Measurements from ENCODE around the gene LYPD4. TPM values are rescaled to one million over a fixed set of nuclear protein-coding genes. Genes with fewer than 3 reads are reported as not detected.
"Not testable (repeated sequence)": the region's sequence is repeated elsewhere in the genome, so short reads cannot be mapped to it uniquely, and the experiment has no call there.

The LYPD4 gene
- total RNA-seq, 1 experiment from 2014 or later: not detected

DNA sequence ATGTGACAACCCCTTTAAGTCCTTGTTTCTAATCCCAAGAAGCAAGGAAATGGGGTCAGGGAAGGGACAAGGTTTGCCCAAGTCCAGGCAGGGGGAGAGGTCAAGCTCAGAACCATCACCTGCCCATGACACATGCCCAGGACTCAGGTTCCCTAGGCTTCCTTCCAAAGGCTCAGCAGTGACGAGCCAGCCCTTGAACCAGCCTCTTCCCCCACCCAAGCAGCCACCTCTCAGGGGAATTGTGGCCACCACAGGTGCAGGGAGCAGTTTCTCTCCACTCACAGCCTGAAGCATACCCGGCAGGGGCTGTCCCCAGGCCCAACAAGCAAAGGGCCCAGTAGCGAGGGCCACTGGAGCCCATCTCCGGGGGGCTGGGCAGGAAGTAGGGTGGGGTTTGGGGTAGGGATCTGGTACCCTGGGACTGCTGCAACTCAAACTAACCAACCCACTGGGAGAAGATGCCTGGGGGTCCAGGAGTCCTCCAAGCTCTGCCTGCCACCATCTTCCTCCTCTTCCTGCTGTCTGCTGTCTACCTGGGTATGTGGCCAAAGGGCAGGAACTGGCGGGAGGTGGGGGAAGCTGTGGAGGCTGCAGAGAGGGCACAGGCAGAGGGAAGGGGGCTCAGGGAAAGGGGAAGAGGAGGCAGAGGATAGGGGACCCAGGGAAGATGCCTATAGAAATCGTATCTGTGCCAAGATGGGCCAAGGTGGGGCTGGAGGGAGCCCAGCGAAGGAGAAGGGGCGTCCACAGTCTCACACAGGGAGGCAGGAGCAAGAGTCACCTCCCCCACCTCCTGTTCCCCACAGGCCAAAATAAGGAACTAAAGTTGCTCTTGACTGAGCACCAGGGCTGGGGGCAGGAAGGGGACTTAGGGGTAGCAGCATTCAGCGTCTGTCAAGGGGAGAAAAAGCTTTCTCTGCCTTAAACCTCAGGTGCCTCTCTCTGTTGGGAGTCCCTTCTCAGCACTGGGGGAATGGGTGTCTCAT lies 32.7 kb upstream of the LYPD4 start, which contains the start of gene CD79A:
Gene CD79A (plus strand): TSS at position 433 of the 986 bp plus-strand sequence. CDS start 26 bp downstream, at position 459.
- DNase-seq (ENCODE audit: low read depth): no peak
- in situ Hi-C loops (cut with HindIII; ENCODE audit: low pct_unique_long_range_greater_than_20kb, low sequenced_read_pairs): no loop called here

DNA sequence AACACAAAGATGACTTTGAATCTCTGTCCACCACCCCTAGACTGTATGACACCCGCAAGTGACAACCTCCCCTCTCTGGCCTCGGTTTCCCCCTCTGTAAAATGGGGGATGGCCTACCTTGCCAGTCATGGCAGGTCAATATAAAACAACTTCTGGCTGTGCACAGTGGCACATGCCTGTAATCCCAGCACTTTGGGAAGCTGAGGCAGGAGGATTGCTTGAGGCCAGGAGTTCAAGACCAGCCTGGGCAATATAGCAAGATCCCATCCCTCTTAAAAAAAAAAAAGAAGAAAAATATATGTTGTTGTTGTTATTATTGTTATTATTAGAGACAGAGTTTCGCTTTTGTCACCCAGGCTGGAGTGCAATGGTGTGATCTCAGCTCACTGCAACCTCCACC lies 31.5 kb upstream of the LYPD4 start:
- DNase-seq (ENCODE audit: low read depth); in situ Hi-C loops (cut with HindIII; ENCODE audit: low pct_unique_long_range_greater_than_20kb, low sequenced_read_pairs): not testable (repeated sequence)

DNA sequence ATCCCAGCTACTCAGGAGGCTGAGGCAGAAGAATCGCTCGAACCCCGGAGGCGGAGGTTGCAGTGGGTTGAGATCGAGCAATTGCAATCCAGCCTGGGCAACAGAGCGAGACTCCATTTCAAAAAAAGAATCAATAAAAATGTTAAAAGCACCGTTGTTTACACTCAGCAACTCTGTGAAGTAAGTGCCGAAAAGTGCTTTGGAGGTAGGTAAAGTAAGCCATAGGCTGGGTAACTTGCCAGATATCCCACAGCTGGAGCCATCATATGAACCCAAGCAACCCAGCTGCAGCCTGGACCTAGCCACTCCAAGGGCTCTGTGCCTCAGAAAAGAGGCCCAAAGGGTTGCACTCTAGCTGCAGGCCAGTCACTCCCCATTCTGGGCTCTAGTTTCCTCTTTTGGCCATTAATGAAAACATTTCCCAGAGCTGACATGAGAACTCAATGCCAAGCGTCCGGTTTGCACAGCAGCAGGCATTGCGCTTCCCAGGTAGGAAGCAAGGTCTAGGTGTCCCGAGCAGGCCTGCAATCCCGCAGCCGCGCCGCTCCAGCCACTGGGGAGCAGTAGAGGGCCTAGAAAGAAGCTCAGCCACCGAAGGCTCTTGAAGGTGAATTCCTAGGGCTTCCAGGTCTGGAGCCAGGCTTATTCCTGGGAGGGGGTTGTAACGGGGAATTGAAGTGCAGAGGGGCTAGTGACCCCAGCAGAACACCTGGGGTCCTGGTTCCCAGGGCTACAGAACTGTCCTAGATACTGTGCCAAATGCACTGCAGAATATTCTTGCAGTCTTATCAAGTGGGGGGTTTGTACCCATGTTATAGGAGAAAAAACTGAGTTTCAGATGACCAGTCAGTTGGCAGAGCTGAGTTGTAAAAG lies 28.5 kb upstream of the LYPD4 start:
- in situ Hi-C loops (cut with HindIII; ENCODE audit: low pct_unique_long_range_greater_than_20kb, low sequenced_read_pairs): no loop called here
- peak; percentile 70 for DNase-seq (ENCODE audit: low read depth)

- peak; percentile 22 for DNase-seq (ENCODE audit: low read depth)
- in situ Hi-C loops (cut with HindIII; ENCODE audit: low pct_unique_long_range_greater_than_20kb, low sequenced_read_pairs): no loop called here
Observed at GRCh38 chr19:41872384-41872774, 27.9 kb upstream of the LYPD4 start.

DNA sequence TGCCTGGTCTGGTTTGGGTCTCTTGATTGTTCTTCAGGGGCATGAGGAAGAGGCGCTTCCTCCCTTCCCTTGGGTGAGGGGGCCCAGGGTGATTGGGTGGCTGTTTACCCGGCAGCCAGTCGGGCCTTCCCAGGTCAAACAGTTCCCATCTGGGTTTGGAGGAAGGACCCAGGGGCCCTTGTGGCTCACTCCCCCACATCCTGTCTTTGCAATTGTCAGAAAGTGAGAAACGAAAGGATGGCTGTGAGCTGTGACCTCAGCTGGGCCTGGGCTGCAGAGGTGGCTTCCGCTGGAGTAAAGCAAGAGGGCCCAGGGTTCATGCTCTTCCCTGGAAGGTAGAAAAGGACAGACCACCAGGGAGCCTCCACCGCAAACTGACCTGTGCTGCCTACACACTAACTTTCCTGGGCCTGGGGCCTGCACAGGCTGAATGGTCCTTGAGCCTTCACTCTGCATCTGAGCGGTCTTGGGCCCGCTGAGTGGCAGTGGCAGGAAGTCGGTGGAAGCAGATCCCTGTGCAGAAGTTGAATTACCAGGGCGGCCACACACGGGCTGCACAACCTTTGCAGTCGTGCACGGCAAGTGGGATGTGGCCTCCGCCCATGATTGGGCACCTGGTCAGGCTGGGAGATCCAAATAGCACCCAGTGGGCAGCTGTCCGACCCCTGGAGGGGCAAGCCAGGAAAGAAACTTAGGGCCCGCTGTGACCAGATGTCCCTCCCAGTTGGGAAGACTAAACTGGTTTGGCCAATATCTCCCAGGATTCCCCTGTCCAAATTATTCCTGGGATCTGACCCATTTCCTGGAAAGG lies 27.3 kb upstream of the LYPD4 start:
- in situ Hi-C loops (cut with HindIII; ENCODE audit: low pct_unique_long_range_greater_than_20kb, low sequenced_read_pairs): no loop called here
- peak; percentile 35 for DNase-seq (ENCODE audit: low read depth)

- peak; percentile 91 for DNase-seq (ENCODE audit: low read depth)
Observed at GRCh38 chr19:41870401-41870873, 26.0 kb upstream of the LYPD4 start.

GRCh38 chr19:41869374-41869955 lies 25.0 kb upstream of the LYPD4 start:
- no peak for DNase-seq (ENCODE audit: low read depth)
- in situ Hi-C loops (cut with HindIII; ENCODE audit: low pct_unique_long_range_greater_than_20kb, low sequenced_read_pairs): no loop called here

More at GRCh38 chr19:41870401-41870873, 26.0 kb upstream of the LYPD4 start:
- in situ Hi-C loops (cut with HindIII; ENCODE audit: low pct_unique_long_range_greater_than_20kb, low sequenced_read_pairs): no loop called here

- in situ Hi-C loops (cut with HindIII; ENCODE audit: low pct_unique_long_range_greater_than_20kb, low sequenced_read_pairs): no loop called here
- DNase-seq (ENCODE audit: low read depth): no peak
Observed at GRCh38 chr19:41868989-41869300, 24.5 kb upstream of the LYPD4 start.

DNA sequence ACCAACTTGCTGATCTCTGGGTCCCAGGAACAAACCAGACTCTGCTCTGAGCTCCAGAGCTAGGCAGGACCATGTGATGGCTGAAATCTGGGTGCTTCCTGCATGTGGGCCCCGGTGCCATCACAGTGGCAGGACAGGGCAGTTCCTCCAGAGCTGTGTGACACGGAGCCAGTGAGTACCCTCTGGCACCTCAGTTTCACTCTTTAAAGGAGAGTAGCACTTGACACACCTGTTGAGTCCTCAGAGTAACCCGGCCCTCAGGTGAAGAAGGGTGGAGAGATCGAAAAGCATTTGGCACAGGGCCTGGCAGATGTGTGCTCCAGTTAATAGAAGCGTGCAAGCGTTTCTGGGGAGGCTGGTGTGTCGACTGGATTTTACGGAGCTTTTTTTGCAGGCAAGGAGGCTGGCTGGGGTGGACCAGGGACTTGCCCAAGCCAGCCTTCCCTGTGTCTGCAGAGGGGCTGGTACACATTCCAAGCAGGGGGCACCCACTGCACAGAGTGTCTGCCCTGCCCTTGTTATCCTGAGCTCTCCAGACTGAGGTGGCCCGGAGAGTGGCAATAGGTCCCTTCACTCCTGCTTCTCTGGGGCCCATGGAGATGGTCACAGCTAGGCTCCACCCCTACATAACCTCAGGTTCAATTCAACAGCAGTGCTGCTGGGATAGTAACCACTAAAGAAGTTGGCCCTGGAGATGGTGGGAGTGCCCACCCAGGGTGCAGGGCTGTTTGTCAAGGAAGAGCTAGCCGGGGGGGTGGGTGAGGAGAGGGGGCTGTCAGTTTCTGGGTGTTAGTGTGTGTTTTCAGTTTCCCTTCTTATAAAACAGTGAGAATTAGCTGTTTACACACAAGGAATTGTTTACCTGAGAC lies 23.9 kb upstream of the LYPD4 start:
- no peak for DNase-seq (ENCODE audit: low read depth)
- in situ Hi-C loops (cut with HindIII; ENCODE audit: low pct_unique_long_range_greater_than_20kb, low sequenced_read_pairs): no loop called here

GRCh38 chr19:41866284-41866683 lies 21.8 kb upstream of the LYPD4 start:
- in situ Hi-C loops (cut with HindIII; ENCODE audit: low pct_unique_long_range_greater_than_20kb, low sequenced_read_pairs): no loop called here
- DNase-seq (ENCODE audit: low read depth): no peak

DNA sequence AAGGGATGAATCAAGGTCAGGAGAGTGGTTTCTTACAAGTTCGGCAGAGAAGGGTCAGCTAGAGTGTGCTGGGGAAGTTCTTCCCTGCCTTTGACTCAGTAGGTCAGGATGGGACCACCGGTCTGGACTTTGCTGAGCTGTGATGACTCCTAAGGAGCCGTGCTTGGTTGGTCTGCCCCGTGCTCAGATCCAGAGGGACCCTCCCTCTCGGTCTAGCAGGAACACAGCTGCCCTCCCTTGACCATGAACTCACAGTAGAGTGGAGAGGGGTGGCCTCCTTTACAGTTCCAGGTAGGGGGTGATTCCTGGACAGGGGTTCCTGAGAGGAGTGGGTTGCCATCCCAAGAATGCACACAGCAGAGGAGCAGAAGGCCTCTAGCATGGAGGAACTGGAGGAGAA lies 19.9 kb upstream of the LYPD4 start:
- in situ Hi-C loops (cut with HindIII; ENCODE audit: low pct_unique_long_range_greater_than_20kb, low sequenced_read_pairs): no loop called here
- DNase-seq (ENCODE audit: low read depth): no peak

DNA sequence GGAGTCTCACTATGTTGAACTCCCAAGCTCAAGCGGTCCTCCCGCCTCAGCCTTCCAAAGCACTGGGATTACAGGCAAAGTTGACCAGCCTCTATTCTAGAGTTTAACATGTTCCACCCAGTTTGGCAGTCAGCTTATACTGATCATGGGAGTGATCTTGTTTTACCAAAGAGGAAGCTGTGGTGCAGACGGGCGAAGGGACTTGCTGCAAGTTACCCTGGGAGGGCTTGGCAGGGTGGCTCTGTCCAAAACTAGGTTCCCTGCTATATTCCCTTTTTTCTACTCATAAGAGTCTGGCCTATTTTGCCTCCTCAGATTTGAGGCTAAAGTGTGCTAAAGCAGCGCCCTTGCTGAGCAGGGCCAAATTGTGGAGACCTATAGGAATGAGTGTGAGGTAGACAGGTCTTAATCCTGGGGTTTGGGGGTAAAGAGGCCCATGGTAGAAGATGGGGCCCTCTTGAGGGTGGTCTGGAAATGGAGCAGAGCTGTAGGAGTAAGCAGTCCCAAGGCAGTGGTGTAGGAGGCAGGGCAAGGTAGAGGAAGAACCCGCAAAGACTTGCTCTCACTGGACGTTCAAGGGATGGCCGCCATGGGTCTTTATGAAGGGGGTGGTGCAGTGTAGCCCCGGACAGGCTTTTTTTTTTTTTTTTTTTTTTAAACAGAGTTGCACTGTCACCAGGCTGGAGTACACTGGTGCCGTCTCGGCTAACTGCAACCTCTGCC lies 18.9 kb upstream of the LYPD4 start:
- no peak for DNase-seq (ENCODE audit: low read depth)
- in situ Hi-C loops (cut with HindIII; ENCODE audit: low pct_unique_long_range_greater_than_20kb, low sequenced_read_pairs): no loop called here

DNA sequence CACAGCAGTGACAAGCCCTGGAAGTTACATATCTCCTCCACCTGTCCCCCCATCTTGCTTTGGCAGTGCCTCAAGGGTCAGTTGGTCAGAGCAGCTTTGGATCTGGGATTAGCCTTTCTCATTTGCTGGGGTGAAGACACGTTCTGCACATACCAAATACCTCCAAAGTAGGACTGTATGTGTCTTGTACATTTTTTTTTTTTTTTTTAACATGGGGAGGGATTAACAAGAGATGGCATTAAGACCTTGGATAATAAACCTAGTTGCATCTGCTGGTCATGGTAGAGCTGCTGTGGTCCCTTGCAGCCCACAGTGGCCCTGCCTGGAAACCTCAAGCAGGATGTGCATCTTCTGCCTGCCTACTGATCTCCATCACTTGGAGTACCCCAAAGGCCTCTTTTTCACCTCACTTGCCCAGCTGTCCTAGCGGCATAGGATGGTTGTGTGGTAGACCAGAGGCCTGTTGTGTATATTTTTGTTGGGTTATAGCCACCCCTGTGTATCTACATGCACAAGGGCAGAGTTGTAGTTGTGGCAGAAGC lies 18.0 kb upstream of the LYPD4 start:
- DNase-seq (ENCODE audit: low read depth): no peak
- in situ Hi-C loops (cut with HindIII; ENCODE audit: low pct_unique_long_range_greater_than_20kb, low sequenced_read_pairs): no loop called here

GRCh38 chr19:41861846-41862245 lies 17.4 kb upstream of the LYPD4 start:
- DNase-seq (ENCODE audit: low read depth): no peak
- in situ Hi-C loops (cut with HindIII; ENCODE audit: low pct_unique_long_range_greater_than_20kb, low sequenced_read_pairs): no loop called here

GRCh38 chr19:41861116-41861768 lies 16.8 kb upstream of the LYPD4 start:
- in situ Hi-C loops (cut with HindIII; ENCODE audit: low pct_unique_long_range_greater_than_20kb, low sequenced_read_pairs): no loop called here
- no peak for DNase-seq (ENCODE audit: low read depth)

Measured in Caki2 (cell line).